Osteocyte (in vitro differentiated cells): ENCODE results near the gene OTOG. TPM values are rescaled to one million over a fixed set of nuclear protein-coding genes. Genes with fewer than 3 reads are reported as not detected.
A peak's percentile ranks its signal among the peaks of the same experiment; 100 is the strongest.

Experiments
- DNase-seq: peaks from one replicate; pipeline ENCODE4 v3.0.0; 2021; ENCODE audit warnings: mixed read lengths; ENCODE audit not compliant: unreplicated experiment; ENCODE audit errors: extremely low spot score
- H3K27ac Mint-ChIP-seq: one replicate; pipeline ENCODE4 v1.8.0; 2021; ENCODE audit warnings: mild to moderate bottlenecking, mixed read lengths; ENCODE audit not compliant: unreplicated experiment
- H3K27me3 Mint-ChIP-seq: one replicate; pipeline ENCODE4 v1.8.0; 2021; ENCODE audit warnings: mixed read lengths; ENCODE audit not compliant: unreplicated experiment
- H3K36me3 Mint-ChIP-seq: one replicate; pipeline ENCODE4 v1.8.0; 2021; ENCODE audit warnings: mixed read lengths; ENCODE audit not compliant: unreplicated experiment
- H3K4me1 Mint-ChIP-seq: one replicate; pipeline ENCODE4 v1.8.0; 2021; ENCODE audit warnings: mixed read lengths; ENCODE audit not compliant: unreplicated experiment
- H3K4me3 Mint-ChIP-seq: one replicate; pipeline ENCODE4 v1.8.0; 2021; ENCODE audit warnings: mild to moderate bottlenecking, moderate library complexity, mixed read lengths; ENCODE audit not compliant: unreplicated experiment
- H3K9me3 Mint-ChIP-seq: one replicate; pipeline ENCODE4 v1.8.0; 2021; ENCODE audit warnings: mixed read lengths; ENCODE audit not compliant: unreplicated experiment
- CTCF ChIP-seq: fragments of 200-600 bp; sonication (generic); IDR thresholded peaks from 2 replicates; pipeline ENCODE4 v1.5.0; 2021; ENCODE audit warnings: antibody characterized with exemption, mild to moderate bottlenecking, moderate library complexity
- total RNA-seq: library from RNA; stranded (reverse); gene quantifications from 2 replicates; pipeline ENCODE4 v1.2.1, GENCODE V29; 2021

OTOG gene
- total RNA-seq, 1 donor from 2014 or later, result not detected

GRCh38 chr11:17684550-17684949, 137.5 kb downstream of the OTOG start:
- no peak for TF ChIP-seq CTCF
- peaks cover 4% of the 10 kb centered on the region for H3K27me3 Mint-ChIP-seq
- no peak for DNase-seq
- no peaks in the 10 kb centered on the region for H3K4me1 Mint-ChIP-seq
- H3K9me3 Mint-ChIP-seq, result no peaks in the 10 kb centered on the region
- no peak overlapping the region for H3K27ac Mint-ChIP-seq
- no peak overlapping the region for H3K4me3 Mint-ChIP-seq
- H3K36me3 Mint-ChIP-seq, result no peaks in the 10 kb centered on the region

GRCh38 chr11:17686231-17686980, 139.3 kb downstream of the OTOG start:
- TF ChIP-seq CTCF, result no peak
- no peak for DNase-seq
- H3K27ac Mint-ChIP-seq, result no peak overlapping the region
- H3K4me3 Mint-ChIP-seq, result no peak overlapping the region
- H3K4me1 Mint-ChIP-seq, result no peaks in the 10 kb centered on the region
- peaks cover 4% of the 10 kb centered on the region for H3K27me3 Mint-ChIP-seq
- no peaks in the 10 kb centered on the region for H3K9me3 Mint-ChIP-seq
- no peaks in the 10 kb centered on the region for H3K36me3 Mint-ChIP-seq

DNA sequence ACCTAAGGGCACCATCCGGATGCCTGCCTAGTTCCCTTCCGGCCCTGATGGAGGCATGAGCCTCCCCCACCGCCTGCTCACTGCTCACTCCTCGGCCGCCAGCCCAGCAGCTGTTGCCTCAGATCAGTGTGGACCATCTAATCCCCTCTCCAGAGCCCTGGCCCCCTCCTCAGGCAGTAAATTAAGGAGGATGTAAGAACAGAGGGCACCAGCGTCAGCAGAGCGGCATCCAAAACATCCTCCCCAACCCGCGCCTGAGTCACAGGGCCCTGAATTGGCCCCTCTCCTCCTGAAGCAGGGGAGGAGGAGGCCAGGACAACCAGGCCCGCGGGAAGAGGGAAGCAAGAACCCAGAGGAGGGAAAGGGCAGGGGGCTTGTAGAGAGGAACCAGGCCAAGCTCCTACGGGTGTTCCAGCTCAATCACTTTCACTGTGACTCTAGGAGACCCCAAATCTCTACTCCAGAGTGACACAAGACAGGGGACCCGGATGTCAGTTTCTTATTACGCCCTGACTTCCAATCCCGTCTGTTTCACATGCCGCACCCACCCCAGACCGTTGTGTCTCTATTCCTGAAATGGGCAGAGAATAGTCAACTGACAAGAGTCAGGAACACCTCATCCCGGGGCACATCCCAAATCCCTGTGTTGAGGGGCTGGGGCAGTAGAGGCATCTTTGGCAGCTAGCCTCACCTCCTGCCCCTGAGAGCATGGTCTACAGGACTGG, 141.0 kb downstream of the OTOG start:
- no peaks in the 10 kb centered on the region for H3K4me1 Mint-ChIP-seq
- H3K9me3 Mint-ChIP-seq, result no peaks in the 10 kb centered on the region
- no peak overlapping the region for H3K4me3 Mint-ChIP-seq
- DNase-seq, result no peak
- peaks cover 2% of the 10 kb centered on the region for H3K27me3 Mint-ChIP-seq
- no peak for TF ChIP-seq CTCF
- H3K27ac Mint-ChIP-seq, result no peak overlapping the region
- no peaks in the 10 kb centered on the region for H3K36me3 Mint-ChIP-seq

GRCh38 chr11:17691550-17691949, 144.5 kb downstream of the OTOG start:
- TF ChIP-seq CTCF, result no peak
- Mint-ChIP-seq H3K9me3 (no peaks in the 10 kb centered on the region), H3K4me3 (no peak overlapping the region), H3K27me3 (peaks cover 11% of the 10 kb centered on the region), H3K36me3 (no peaks in the 10 kb centered on the region), H3K27ac (no peak overlapping the region), H3K4me1 (no peaks in the 10 kb centered on the region)
- peak; percentile 3 for DNase-seq

GRCh38 chr11:17691976-17692375, 144.9 kb downstream of the OTOG start:
- no peak for DNase-seq
- no peaks in the 10 kb centered on the region for H3K4me1 Mint-ChIP-seq
- peaks cover 14% of the 10 kb centered on the region for H3K27me3 Mint-ChIP-seq
- H3K27ac Mint-ChIP-seq, result no peak overlapping the region
- no peak overlapping the region for H3K4me3 Mint-ChIP-seq
- no peaks in the 10 kb centered on the region for H3K9me3 Mint-ChIP-seq
- TF ChIP-seq CTCF, result no peak
- H3K36me3 Mint-ChIP-seq, result no peaks in the 10 kb centered on the region
